OCI-LY1 (cell line): ENCODE data around the gene GRK5.

Source experiments
- H2AFZ ChIP-seq: fragments of 200-600 bp; sonication (generic), shearing (Covaris generic); 2 replicates; pipeline ENCODE4 v1.6.0; 2014; ENCODE audit warnings: antibody characterized with exemption, mild to moderate bottlenecking, low read length
- H3F3A ChIP-seq: fragments of 200-600 bp; sonication (generic), shearing (Covaris generic); 2 replicates; pipeline ENCODE4 v1.6.0; 2014; ENCODE audit warnings: mild to moderate bottlenecking, antibody characterized with exemption, low read length, moderate library complexity; ENCODE audit not compliant: insufficient read depth
- H3K27ac ChIP-seq: fragments of 200-600 bp; sonication (generic); 2 replicates; pipeline ENCODE4 v1.5.1; 2014; ENCODE audit warnings: low read length, mixed run types, mild to moderate bottlenecking, low read depth; ENCODE audit not compliant: poor library complexity, severe bottlenecking
- H3K27me3 ChIP-seq: fragments of 200-600 bp; sonication (generic); 2 replicates; pipeline ENCODE4 v1.6.0; 2014; ENCODE audit warnings: antibody characterized with exemption, mild to moderate bottlenecking, low read length, moderate library complexity; ENCODE audit not compliant: insufficient read depth
- H3K36me3 ChIP-seq: fragments of 200-600 bp; sonication (generic); 2 replicates; pipeline ENCODE4 v1.6.1; 2014; ENCODE audit warnings: mild to moderate bottlenecking, antibody characterized with exemption, low read length, moderate library complexity, mixed read lengths; ENCODE audit not compliant: insufficient read depth
- H3K4me1 ChIP-seq: fragments of 200-600 bp; sonication (generic); 2 replicates; pipeline ENCODE4 v1.5.1; 2014; ENCODE audit warnings: mild to moderate bottlenecking, low read length, moderate library complexity; ENCODE audit not compliant: insufficient read depth, severe bottlenecking
- H3K4me2 ChIP-seq: fragments of 200-600 bp; sonication (generic), shearing (Covaris generic); 2 replicates; pipeline ENCODE4 v1.6.1; 2014; ENCODE audit warnings: low read length
- H3K4me3 ChIP-seq: fragments of 200-600 bp; sonication (generic); 2 replicates; pipeline ENCODE4 v1.5.1; 2014; ENCODE audit warnings: low read length, low read depth, mild to moderate bottlenecking, mixed read lengths; ENCODE audit not compliant: poor library complexity, severe bottlenecking
- H3K79me2 ChIP-seq: fragments of 200-600 bp; shearing (Covaris generic); 2 replicates; pipeline ENCODE4 v1.6.1; 2016; ENCODE audit warnings: mixed run types, low read length, mixed read lengths; ENCODE audit not compliant: insufficient read depth
- H3K9ac ChIP-seq: fragments of 200-600 bp; sonication (generic), shearing (Covaris generic); 2 replicates; pipeline ENCODE4 v1.6.1; 2014; ENCODE audit warnings: mild to moderate bottlenecking, low read length, mixed read lengths
- H3K9me2 ChIP-seq: fragments of 200-600 bp; sonication (generic), shearing (Covaris generic); 2 replicates; pipeline ENCODE4 v1.6.1; 2014; ENCODE audit warnings: low read depth, mild to moderate bottlenecking, low read length, mixed read lengths
- H3K9me3 ChIP-seq: fragments of 200-600 bp; shearing (Covaris generic); 2 replicates; pipeline ENCODE4 v1.6.1; 2014; ENCODE audit warnings: low read length, mixed read lengths
- H4K20me1 ChIP-seq: fragments of 200-600 bp; sonication (generic), shearing (Covaris generic); 2 replicates; pipeline ENCODE4 v1.6.0; 2016; ENCODE audit warnings: mild to moderate bottlenecking, low read length; ENCODE audit not compliant: insufficient read depth
- EZH2 ChIP-seq: fragments of 200-600 bp; sonication (generic), shearing (Covaris generic); IDR thresholded peaks from 2 replicates; pipeline ENCODE4 v1.8.0; 2017; ENCODE audit warnings: borderline replicate concordance, mixed run types, mild to moderate bottlenecking, antibody characterized with exemption, low read length, moderate library complexity, mixed read lengths
- TF ChIP-seq, protein P1 (sequence below): fragments of 200-600 bp; sonication (generic), shearing (Covaris generic); IDR thresholded peaks from 2 replicates; pipeline ENCODE4 v1.5.1; 2017; ENCODE audit warnings: mild to moderate bottlenecking, antibody characterized with exemption, low read length, moderate library complexity, mixed read lengths

GRK5 gene

DNA sequence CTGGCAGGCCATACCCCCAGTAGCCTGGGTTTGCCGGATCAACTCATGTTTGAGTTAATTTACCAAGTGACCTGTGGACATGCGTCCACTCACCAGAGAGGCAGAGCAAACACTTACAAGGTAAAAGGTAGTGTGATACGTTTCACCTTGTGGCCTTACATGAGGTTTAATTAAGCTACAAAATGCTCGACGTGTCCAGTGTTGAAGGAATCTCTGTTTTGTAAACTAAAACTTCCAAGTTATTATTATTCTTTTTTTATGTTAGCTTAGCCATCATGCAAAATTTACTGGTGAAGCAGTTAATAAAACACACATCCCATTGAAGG is 292.3 kb downstream of the GRK5 start:
- no peak overlapping the region for H2AFZ ChIP-seq
- no peaks in the 10 kb centered on the region for H4K20me1 ChIP-seq
- no peak overlapping the region for H3K4me2 ChIP-seq
- no peak overlapping the region for H3K9ac ChIP-seq
- no peaks in the 10 kb centered on the region for H3K79me2 ChIP-seq
- H3K4me1 ChIP-seq, result peaks cover 10% of the 10 kb centered on the region
- no peaks in the 10 kb centered on the region; the same call in 1 of the 2 replicates for H3K27me3 ChIP-seq
- TF ChIP-seq, protein P1, sequence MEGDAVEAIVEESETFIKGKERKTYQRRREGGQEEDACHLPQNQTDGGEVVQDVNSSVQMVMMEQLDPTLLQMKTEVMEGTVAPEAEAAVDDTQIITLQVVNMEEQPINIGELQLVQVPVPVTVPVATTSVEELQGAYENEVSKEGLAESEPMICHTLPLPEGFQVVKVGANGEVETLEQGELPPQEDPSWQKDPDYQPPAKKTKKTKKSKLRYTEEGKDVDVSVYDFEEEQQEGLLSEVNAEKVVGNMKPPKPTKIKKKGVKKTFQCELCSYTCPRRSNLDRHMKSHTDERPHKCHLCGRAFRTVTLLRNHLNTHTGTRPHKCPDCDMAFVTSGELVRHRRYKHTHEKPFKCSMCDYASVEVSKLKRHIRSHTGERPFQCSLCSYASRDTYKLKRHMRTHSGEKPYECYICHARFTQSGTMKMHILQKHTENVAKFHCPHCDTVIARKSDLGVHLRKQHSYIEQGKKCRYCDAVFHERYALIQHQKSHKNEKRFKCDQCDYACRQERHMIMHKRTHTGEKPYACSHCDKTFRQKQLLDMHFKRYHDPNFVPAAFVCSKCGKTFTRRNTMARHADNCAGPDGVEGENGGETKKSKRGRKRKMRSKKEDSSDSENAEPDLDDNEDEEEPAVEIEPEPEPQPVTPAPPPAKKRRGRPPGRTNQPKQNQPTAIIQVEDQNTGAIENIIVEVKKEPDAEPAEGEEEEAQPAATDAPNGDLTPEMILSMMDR, result no peak
- TF ChIP-seq EZH2, result no peak
- no peaks in the 10 kb centered on the region for H3K36me3 ChIP-seq
- H3K4me3 ChIP-seq, result no peak overlapping the region
- no peaks in the 10 kb centered on the region for H3F3A ChIP-seq
- H3K9me3 ChIP-seq, result no peaks in the 10 kb centered on the region
- no peak overlapping the region for H3K27ac ChIP-seq
- no peaks in the 10 kb centered on the region for H3K9me2 ChIP-seq

- Histone ChIP-seq H3K9me3 (no peaks in the 10 kb centered on the region), H4K20me1 (no peaks in the 10 kb centered on the region), H3K79me2 (no peaks in the 10 kb centered on the region), H3K4me1 (peaks cover 10% of the 10 kb centered on the region), H3K9me2 (no peaks in the 10 kb centered on the region), H3K4me2 (no peak overlapping the region), H3K9ac (no peak overlapping the region), H3K27me3 (no peaks in the 10 kb centered on the region; the same call in 1 of the 2 replicates), H3K4me3 (no peak overlapping the region), H3K27ac (no peak overlapping the region), H3F3A (no peaks in the 10 kb centered on the region), H2AFZ (no peak overlapping the region), H3K36me3 (no peaks in the 10 kb centered on the region)
- TF ChIP-seq, protein P1, result no peak
- no peak for TF ChIP-seq EZH2
These were observed 292.9 kb downstream of the GRK5 start for GRCh38 chr10:119500123-119500795.

DNA sequence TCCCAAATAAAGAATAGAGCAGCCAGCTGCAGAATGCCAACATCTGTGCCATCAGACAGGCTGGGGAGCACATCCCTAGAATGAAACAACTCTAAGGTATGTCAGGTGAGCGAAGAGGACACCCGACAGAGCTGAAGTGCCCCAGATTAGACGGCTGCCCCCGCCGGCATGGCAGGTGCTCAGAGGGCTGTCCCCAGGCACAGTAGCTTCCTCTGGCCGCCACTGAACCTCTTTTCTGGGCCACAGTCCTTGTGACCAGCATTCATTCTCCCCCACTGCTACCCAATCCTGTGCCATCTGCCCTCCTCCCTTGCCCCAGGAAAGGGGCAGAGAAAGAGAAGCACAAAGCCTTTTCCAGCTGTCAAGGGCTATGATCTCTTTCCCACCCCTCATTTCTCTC is 293.4 kb downstream of the GRK5 start:
- no peak overlapping the region for H2AFZ ChIP-seq
- H3K9me2 ChIP-seq, result no peaks in the 10 kb centered on the region
- H3K36me3 ChIP-seq, result no peaks in the 10 kb centered on the region
- no peak overlapping the region for H3K4me3 ChIP-seq
- H3K9me3 ChIP-seq, result no peaks in the 10 kb centered on the region
- no peak overlapping the region for H3K27ac ChIP-seq
- no peaks in the 10 kb centered on the region for H3F3A ChIP-seq
- no peaks in the 10 kb centered on the region; the same call in 1 of the 2 replicates for H3K27me3 ChIP-seq
- H3K4me2 ChIP-seq, result no peak overlapping the region
- no peak overlapping the region for H3K9ac ChIP-seq
- no peaks in the 10 kb centered on the region for H3K79me2 ChIP-seq
- no peaks in the 10 kb centered on the region for H4K20me1 ChIP-seq
- H3K4me1 ChIP-seq, result peaks cover 10% of the 10 kb centered on the region
- no peak for TF ChIP-seq EZH2
- TF ChIP-seq, protein P1, result no peak
